HG02798 (cell line): ENCODE data around the gene MCC.

Source experiments
- ATAC-seq: cut with Tn5 transposase; IDR thresholded peaks from one replicate; pipeline ENCODE4 v1.9.1; 2021; ENCODE audit warnings: mild to moderate bottlenecking; ENCODE audit not compliant: unreplicated experiment, poor library complexity

MCC gene

GRCh38 chr5:113031104-113031503 lies 457.1 kb downstream of the MCC start:
- ATAC-seq, result no peak

DNA sequence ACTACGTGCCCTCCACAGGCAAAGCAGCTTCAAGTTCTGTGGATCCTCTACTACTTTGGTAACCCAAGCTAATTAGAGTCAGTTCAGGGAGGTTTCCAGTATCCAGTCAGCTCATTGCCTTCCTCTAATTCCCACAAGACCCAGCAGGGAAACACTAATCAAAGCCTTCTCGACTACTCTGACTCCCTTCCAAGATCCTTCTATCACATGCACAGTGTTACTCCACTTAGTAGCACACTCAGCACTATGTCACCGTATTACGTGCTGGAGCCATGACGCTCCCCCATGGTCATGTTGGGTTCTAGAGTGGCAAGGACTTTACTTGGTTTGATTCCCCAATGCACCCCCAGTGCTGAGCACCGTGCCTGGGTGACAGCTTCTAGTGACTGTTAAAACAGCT lies 458.6 kb downstream of the MCC start:
- ATAC-seq, result no peak

GRCh38 chr5:113027431-113027830 lies 460.8 kb downstream of the MCC start:
- ATAC-seq, result no peak

DNA sequence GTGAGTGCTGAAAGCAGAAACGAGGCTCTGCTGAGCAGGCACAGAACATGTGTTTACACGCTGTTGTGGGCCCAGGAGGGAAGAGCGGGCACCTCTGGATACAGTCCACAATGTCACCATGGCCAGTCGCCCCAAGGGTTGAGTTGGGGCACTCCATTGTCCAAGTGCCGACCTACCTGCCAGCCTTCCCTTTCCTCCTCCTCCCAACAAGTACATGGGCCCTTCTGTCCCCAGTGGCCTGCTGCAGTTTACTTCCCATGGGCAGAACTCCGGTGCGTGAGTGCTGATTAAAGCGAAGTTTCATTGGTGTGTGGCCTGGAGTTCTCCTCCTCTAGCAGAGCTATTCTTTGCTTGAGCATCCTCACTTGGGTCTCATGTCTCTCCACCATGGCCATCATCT lies 461.2 kb downstream of the MCC start:
- no peak for ATAC-seq

DNA sequence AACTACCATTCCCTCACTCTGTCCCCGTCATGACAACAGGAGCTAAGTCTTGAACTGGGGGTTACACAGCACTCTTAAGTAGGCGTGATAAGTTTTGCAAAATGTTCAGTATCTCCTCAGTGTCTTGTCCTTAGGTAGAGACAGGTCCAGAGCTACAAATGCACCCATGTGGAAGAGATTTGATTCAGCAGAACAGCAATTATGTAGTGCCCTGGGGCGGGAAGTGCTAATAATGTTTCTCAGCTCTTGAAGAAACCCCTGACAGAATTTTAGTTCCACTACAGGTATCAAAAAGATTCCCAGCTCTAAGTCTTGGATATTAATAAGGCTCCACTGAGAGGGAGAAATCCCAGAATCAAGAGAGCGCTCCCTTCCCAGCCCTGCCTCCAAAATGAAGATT lies 462.0 kb downstream of the MCC start:
- ATAC-seq, result no peak

- ATAC-seq, result no peak
Measured at GRCh38 chr5:113025596-113025995, 462.7 kb downstream of the MCC start.

- no peak for ATAC-seq
Measured at GRCh38 chr5:113024076-113024697, 464.1 kb downstream of the MCC start.

DNA sequence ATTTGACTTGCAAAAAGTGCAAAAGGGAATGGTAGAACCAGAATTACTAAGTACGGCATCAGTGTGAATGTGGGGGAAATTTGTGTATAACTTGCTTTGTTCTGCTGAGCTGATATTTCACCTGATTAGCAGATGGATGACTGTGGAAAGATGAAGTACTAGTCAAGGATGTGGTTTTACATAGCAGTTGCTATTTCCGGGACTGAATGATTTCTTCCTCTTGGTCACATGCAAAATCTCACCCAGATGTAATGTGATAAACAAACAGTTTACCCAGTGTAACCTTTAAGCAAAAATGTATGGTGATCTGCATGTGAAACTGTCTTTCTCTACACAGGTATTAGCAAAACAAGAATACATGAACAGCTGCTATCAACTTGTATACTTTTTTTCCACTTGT lies 465.6 kb downstream of the MCC start:
- peak; percentile 79 for ATAC-seq

GRCh38 chr5:113020461-113021273 lies 467.6 kb downstream of the MCC start:
- ATAC-seq, result no peak

DNA sequence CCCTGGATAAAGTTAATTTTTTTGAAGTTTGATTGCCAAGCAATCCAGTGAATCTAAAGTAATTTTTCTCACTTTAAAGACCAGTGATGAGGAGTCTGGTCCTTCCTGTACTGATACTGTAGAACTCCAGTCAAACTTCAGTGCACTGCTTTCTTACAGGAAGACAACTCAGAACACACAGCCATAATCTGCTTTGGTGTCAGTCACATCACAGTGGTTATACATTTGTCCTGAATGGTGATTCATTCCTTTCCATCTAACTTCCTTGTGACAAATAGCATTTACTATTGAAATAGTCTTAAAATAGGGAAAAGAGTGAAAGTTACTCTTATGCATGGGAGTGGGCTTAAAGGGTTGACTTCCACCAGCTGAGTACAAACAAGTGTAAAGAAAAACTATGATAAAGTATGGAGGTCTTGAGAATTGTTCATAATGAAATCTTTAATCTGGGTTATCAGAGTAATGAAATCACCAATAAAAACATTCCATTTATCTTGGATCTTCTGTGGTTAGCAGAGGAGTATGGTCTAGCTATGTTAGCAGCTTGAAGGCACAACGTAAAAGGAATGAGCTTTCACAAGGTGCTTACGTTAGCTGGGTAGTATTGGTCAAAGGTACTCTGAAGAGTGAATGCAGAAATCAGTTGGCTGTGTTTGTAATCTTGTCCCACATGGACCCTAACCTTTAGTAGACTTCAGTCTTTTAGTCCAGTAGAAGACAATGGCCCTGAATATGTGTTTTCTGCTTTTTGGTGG lies 470.2 kb downstream of the MCC start:
- ATAC-seq, result no peak

- ATAC-seq, result no peak
Measured at GRCh38 chr5:113005454-113005853, 482.8 kb downstream of the MCC start.

DNA sequence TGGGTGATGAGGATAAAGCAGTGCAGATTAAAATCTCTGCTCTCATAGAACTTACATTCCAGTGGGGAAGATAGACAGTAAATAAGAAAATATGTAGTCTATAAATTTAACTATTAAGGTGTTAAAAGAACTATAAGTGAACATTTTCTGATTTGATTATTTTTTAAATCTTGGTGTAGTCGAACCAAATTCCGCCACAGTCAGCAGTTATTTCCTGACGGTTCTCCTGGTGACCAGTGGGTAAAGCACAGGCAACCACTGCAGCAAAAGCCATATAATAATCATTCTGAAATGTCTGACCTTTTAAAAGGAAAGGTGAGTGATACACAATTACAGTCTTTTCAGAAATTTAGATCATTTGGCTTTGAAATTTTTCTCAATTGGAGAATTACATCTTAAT lies 484.5 kb downstream of the MCC start:
- no peak for ATAC-seq

GRCh38 chr5:113002423-113002822 lies 485.8 kb downstream of the MCC start:
- ATAC-seq, result no peak

DNA sequence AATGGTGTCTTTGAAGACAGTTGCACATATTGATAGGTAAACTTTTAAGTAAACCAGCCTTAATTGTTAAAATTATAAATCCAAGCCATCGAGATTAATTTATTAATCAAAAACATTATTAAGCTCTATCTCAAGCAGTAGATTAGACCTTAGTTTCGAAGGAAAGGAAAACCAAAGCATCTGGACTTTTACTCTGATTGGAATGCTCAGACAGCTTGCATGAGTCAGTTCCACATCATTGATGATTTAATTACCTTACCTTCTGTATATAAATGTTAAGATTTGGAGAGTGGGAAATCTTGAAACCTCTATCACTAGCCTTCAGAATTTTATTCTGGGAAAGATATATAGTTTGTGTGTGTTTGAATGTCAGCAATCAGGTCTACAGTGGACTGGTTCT lies 487.8 kb downstream of the MCC start:
- ATAC-seq, result no peak

GRCh38 chr5:112998296-112998695 lies 490.0 kb downstream of the MCC start:
- no peak for ATAC-seq

GRCh38 chr5:112996830-112997374 lies 491.4 kb downstream of the MCC start:
- ATAC-seq, result no peak

GRCh38 chr5:112995764-112996618 lies 492.3 kb downstream of the MCC start:
- peak; percentile 84 for ATAC-seq

DNA sequence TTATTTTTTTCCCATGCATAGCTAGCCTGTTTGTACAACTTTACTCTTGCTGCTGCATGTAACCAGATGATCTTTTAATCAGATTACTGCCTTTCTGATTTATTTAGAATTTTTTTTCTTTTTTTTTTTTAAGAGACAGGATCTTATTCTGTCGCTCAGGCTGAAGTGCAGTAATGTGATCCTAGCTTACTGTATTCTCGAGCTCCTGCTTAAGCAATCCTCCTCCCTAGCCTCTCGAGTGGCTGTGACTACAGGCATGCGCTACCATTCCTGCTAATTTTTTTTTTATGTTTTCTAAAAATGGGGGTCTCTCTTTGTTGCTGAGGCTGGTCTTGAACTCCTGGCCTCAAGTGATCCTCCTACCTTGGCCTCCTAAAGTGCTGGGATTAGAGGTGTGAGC lies 502.0 kb downstream of the MCC start:
- ATAC-seq, result no peak

DNA sequence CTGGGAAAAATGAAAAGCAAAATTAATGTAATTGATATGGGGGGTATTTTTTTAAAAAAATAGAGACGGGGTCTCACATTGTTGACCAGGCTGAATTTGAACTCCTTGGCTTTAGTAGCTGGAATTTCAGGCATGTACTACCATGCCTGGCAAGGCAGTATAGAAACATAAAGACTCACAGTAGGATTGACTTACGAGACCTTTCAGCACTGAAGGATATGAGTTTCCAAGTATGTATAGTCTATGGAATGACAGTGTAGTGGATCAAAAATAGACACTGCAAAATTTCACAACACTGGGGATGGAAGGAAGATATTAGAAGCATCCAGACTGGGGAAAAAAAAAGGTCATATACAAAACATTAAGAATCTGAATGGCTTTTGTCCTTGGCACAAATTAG lies 504.9 kb downstream of the MCC start:
- no peak for ATAC-seq

GRCh38 chr5:112979723-112980122 lies 508.5 kb downstream of the MCC start:
- ATAC-seq, result no peak
